ENCODE results near the gene ITGB3BP.

The ITGB3BP gene

DNA sequence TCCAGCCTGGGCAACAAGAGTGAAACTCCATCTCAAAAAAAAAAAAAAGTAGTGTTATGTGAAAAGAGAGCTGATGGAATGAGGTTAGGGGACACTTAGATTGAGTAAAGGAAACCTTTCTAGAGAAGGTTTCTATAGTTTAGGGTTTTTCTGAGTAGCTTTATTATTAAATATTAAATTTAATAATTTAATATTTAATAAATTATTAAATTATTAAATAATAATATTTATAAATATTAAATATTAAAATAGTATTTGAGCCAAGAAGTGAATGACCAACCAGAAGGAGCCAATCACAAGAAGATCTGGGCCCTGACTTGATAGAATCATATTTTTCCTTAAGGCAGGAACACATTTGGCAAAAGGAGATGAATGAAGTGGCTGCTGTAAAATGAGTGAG is 104.9 kb downstream of the ITGB3BP start:
- no peak for DNase-seq (ENCODE audit: low read depth in 2 of 2)

DNA sequence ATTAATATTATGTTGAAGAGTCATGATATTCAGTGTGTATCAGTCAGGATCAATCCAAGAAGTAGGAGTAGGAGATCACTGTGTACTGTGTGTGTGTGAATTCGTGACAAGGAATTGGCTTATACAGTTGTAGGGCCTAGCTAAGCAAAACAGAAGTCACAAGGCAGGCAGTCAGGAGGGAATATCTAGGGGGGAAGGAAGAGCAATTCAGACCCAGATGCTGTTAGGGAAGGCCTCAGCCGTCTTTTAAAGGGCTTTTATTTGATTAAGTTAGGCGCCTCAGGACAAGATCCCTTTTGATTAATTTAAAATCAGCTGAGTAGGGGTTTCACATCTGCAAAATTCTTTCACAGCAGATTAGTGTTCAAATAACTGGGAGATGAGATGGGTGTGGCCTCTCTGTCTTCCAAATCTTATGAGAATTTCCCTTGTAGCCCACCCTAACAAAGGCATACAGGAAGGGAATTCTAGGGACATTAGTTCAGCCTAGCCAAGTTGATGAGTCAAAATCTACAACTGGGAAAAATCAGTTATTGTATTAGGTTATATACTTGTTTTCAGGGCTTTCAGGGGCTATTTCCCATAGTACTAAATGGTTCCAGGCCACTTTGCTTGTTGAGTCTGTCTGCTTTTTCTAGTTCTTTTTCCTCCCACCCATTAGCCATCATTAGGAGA is 108.2 kb downstream of the ITGB3BP start:
- no peak for DNase-seq (ENCODE audit: low read depth in 2 of 2)

DNA sequence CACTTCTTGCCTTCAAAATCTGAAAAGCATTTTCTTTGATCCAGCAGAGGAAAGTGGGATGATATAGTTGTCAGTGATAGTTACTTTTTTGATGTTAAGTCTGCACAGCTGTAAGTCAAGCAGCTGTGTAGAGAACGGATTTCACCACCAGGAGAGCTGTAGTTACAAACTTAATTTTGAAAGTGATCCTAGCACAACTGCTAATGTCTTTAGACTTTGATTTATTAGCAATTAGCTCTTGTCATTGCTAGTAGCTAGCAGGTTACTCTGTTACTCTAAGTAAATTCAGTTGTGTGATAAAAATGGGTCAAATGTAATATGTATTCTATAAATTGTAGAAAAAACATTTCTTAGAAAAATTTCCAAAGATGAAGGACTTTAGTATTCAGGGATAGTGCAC is 109.6 kb downstream of the ITGB3BP start:
- DNase-seq (ENCODE audit: low read depth in 2 of 2): no peak

DNA sequence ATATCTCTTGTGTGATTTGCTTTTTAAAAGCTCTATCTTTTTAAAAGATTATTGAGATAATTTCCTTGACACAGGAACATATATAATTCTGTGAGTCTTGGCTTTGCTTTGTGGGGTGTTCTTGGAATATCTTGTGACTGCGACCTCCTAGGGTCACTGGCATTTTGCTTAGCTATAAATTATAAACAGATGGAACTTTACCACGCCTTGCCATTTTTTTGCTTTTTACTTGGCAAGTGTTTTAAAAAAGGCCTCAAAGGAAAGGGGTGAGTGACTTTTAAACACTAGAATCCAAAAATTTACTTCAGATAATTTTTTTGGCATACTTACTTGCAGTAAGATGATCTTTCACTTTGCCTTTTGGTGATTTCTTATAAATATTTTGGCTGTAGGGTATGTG is 112.0 kb downstream of the ITGB3BP start:
- no peak for DNase-seq (ENCODE audit: low read depth in 2 of 2)

DNA sequence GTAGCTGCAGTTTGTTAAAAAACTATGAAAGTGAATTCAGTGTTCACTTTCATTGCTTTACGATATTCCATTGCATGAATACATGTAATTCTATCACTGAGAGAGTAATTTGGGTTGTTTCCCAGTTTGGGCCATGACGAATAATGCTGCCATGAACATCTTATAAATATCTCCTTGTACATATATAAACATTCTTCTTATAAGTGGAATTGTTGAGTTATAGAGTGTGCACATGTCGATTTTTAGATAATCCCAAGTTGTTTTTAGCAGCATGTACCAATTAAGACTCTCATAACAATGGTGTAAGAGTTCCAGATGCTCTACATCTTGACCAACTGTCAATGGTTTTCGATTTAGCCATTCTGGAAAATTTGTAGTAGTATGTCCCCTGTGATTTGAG is 114.7 kb downstream of the ITGB3BP start:
- DNase-seq (ENCODE audit: low read depth in 2 of 2): no peak

DNA sequence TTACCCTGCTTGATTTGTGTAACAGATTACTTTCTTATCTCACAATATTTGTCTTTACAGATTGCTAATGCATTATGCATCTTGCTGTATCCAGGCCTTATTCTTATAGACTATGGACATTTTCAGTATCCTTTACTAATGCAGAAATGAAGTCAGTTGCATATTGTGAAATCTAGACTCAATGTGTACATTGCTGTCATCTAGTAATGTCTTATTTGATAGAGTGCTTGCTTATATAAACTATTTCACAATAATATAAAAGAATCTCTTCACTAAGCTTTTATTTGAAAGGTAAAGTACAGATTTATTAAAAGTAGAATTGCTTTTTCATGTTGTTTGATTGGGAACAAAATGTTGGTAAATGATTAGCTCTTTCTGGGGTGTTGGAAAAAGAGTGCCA is 116.0 kb downstream of the ITGB3BP start:
- DNase-seq (ENCODE audit: low read depth in 2 of 2): no peak

DNA sequence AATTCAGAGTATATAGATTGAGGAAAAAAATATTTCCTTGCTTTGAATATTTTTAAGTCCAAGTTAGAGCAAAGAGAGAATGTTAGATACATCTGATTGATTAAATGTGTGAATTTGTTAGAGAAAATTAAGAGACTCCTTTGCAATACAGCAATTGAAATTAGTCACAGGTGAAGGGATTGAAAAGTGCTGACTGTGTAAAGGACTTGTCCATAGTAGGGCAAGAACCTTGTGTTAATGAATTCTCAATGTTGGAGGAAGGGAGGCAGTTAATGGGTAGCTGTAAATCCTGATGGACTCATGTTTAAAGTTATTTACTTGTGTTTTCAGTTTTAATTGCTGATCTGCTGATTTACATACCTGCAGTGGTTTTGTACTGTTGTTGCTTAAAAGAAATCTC is 117.0 kb downstream of the ITGB3BP start:
- no peak for DNase-seq (ENCODE audit: low read depth in 2 of 2)

DNA sequence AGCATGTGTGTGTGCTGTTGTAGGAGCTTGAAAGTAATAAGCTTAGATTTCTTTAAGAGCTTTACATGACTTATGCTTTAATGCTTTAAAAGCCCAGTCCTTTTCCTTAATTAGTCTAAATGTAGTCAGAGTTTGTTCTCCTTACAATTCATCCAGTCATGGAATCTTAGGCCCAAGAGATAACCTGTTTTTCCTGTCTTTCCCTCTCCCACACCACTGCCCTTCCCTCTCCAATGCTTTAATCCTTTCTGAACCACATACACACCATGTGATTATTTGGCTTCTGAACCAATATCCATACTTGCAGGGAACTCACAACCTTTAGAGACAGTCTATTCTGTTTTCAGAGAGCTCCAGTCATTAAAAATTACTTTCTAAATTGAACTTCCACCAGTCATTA is 118.0 kb downstream of the ITGB3BP start:
- no peak for DNase-seq (ENCODE audit: low read depth in 2 of 2)

DNA sequence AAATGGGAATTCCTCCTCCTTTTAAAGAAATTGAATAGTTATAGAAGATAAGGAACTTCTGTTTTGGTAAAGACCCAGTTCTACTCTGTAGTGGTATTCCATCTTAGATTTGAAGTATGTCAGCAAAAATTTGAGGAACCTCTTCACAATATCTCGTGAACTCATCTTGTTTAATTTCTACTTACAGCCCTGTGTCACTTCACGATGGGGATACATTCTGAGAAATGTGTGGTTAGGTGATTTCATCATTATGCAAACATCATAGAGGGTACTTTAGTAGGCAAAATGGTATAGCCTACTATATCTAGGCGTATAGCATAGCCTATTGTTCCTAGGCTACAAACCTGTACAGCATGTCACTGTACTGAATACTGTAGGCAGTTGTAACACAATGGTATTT is 119.6 kb downstream of the ITGB3BP start:
- DNase-seq (ENCODE audit: low read depth in 2 of 2): no peak

DNA sequence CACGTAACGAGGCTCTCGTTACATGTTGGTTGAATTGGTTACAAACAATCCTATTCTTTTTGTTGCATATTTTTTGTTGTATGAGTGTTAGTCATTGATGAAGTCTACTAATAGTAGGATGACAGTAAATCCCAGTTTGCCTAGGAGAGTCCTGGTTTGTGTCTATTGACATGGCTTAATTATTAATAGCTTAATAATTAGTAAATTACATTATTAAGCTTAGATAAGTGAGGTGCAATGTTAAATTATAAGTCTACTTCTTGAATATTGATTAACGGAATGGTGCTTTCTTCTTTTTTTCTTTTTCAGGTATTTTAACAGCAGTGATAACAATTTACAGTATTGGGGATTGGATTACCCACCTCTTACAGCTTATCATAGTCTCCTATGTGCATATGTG is 121.1 kb downstream of the ITGB3BP start:
- no peak for DNase-seq (ENCODE audit: low read depth in 2 of 2)

Data from stimulated activated CD4-positive, alpha-beta T cell treated with anti-CD3 and anti-CD28 coated beads, Interleukin-15, amount 100 ng/mL, for 48 hours (primary cell).